HUES64 (cell line): ENCODE results near the gene CCBE1.
"Not testable (repeated sequence)": the region's sequence is repeated elsewhere in the genome, so short reads cannot be mapped to it uniquely, and the experiment has no call there.

ENCODE experiments used
- H3K27ac ChIP-seq: 2 replicates; pipeline ENCODE4 v1.7.0; 2013; ENCODE audit warnings: low read depth, low read length, inconsistent platforms
- H3K27me3 ChIP-seq: 2 replicates; pipeline ENCODE4 v1.6.1; 2013; ENCODE audit warnings: mild to moderate bottlenecking, low read length; ENCODE audit not compliant: insufficient read depth
- H3K36me3 ChIP-seq: 2 replicates; pipeline ENCODE4 v1.6.1; 2013; ENCODE audit warnings: mild to moderate bottlenecking, low read length; ENCODE audit not compliant: insufficient read depth
- H3K4me1 ChIP-seq: 2 replicates; pipeline ENCODE4 v1.6.1; 2013; ENCODE audit warnings: mild to moderate bottlenecking, low read length, moderate library complexity; ENCODE audit not compliant: insufficient read depth
- H3K4me3 ChIP-seq: 2 replicates; pipeline ENCODE4 v1.5.1; 2013; ENCODE audit warnings: mild to moderate bottlenecking, low read length, moderate library complexity
- H3K9ac ChIP-seq: 2 replicates; pipeline ENCODE4 v1.6.1; 2013; ENCODE audit warnings: mild to moderate bottlenecking, low read depth, low read length
- H3K9me3 ChIP-seq: 2 replicates; pipeline ENCODE4 v1.6.1; 2013; ENCODE audit warnings: low read depth, low read length; ENCODE audit not compliant: insufficient read depth
- WGBS: fragments of 150-250, 120-280 bp; methylation state at CpG from one replicate; pipeline ENCODE4 v1.1.7; 2013; ENCODE audit warnings: missing lambda C conversion rate; 5-methylcytosine and 5-hydroxymethylcytosine counted together

Gene CCBE1

DNA sequence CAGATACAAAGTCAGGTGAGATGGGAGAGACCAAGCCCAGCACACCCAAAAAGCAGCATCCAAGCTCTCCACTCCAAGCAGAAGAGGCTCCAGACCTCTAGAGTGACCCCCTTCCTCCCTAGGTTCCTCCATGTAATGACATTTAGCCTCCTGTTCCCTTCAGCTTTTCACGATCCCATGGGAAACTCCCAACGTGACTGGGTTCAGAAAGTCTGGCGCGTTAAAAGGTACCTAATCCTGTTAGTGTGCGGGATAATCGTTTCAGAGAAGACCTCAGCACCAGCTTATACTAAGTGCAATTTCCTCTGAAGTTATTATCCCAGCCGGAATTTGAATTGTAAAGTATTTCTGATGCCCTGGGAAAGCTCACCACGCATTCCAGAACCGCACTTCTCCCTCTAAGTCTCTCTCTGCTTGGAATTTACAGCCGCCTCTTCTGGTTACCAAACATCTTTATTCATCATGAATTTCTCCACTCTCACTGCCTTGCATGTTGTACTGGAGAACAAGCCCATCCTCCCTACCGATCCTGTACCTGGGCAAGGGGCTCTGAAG lies 46.9 kb downstream of the CCBE1 start:
- H3K9me3 ChIP-seq, result no peaks in the 10 kb centered on the region
- no peak overlapping the region for H3K4me3 ChIP-seq
- no peaks in the 10 kb centered on the region for H3K27me3 ChIP-seq
- WGBS, result 91% methylated on average over 11 of the region's 11 CpGs
- H3K27ac ChIP-seq, result no peak overlapping the region
- no peaks in the 10 kb centered on the region for H3K36me3 ChIP-seq
- no peak overlapping the region for H3K9ac ChIP-seq
- H3K4me1 ChIP-seq, result no peaks in the 10 kb centered on the region; the same call in 1 of the 2 replicates

DNA sequence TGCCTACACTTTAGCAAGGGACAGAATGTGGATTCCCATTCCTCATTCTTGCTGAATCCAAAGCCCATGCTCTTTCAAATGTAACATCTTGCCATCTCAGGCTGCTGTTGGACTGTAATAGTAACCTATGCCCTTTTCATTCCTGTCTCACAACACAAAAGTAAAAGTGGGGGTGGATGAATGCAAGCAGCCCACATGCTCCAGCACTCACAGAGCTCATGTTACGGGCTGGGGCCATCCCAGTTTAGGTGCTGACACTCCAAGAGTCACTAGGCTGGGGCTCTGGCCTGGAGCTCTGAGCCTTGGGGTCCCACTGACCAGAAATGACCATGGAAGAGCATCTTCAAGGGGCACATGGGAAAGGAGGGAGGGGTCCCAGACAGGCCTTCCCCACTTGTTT lies 47.6 kb downstream of the CCBE1 start:
- H3K9me3 ChIP-seq, result no peaks in the 10 kb centered on the region
- H3K27ac ChIP-seq, result no peak overlapping the region
- WGBS, result 86% methylated on average over 1 of the region's 1 CpG
- H3K9ac ChIP-seq, result no peak overlapping the region
- no peaks in the 10 kb centered on the region for H3K36me3 ChIP-seq
- no peaks in the 10 kb centered on the region for H3K27me3 ChIP-seq
- no peak overlapping the region for H3K4me3 ChIP-seq
- no peaks in the 10 kb centered on the region; the same call in 1 of the 2 replicates for H3K4me1 ChIP-seq

DNA sequence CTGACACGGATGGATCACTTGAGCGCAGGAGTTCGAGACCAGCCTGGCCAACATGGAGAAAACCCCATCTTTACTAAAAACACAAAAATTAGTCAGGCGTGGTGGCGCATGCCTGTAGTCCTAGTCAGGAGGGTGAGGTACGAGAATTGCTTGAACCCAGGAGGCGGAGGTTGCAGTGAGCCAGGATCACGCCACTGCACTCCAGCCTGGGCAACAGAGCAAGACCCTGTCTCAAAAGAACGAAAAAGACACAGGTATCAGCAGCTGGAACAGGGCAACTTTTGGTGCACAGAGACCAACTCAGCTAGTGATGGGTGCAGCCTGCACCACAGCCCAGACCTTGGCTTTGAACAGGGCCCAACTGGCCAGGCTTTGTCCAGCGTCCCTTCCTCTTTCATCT lies 48.8 kb downstream of the CCBE1 start:
- not testable (repeated sequence) for H3K4me3 ChIP-seq, H3K36me3 ChIP-seq, H3K9ac ChIP-seq, H3K27ac ChIP-seq, H3K27me3 ChIP-seq, H3K4me1 ChIP-seq, H3K9me3 ChIP-seq
- WGBS, result 96% methylated on average over 10 of the region's 10 CpGs

DNA sequence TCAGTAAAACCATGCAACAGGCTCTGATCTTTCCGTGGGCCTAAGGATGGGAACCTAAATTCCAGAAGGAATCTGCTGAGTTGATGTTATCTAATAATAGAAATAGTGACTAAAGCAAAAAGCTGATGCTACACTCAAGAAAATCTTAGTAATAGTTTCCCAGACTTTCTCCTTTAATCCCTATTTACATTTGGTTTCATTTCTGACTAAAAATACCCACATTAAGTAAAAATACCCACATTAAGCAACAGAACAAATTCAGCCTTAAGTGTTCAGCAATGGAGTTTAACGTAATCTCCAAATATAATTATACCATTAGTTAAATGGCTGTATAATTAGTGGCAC lies 50.3 kb downstream of the CCBE1 start:
- Histone ChIP-seq H3K4me1 (peaks cover 5% of the 10 kb centered on the region; the same call in 1 of the 2 replicates), H3K9me3 (no peaks in the 10 kb centered on the region), H3K4me3 (no peak overlapping the region), H3K27me3 (no peaks in the 10 kb centered on the region), H3K36me3 (no peaks in the 10 kb centered on the region), H3K27ac (no peak overlapping the region), H3K9ac (no peak overlapping the region)
- 89% methylated on average over 1 of the region's 2 CpGs for WGBS

DNA sequence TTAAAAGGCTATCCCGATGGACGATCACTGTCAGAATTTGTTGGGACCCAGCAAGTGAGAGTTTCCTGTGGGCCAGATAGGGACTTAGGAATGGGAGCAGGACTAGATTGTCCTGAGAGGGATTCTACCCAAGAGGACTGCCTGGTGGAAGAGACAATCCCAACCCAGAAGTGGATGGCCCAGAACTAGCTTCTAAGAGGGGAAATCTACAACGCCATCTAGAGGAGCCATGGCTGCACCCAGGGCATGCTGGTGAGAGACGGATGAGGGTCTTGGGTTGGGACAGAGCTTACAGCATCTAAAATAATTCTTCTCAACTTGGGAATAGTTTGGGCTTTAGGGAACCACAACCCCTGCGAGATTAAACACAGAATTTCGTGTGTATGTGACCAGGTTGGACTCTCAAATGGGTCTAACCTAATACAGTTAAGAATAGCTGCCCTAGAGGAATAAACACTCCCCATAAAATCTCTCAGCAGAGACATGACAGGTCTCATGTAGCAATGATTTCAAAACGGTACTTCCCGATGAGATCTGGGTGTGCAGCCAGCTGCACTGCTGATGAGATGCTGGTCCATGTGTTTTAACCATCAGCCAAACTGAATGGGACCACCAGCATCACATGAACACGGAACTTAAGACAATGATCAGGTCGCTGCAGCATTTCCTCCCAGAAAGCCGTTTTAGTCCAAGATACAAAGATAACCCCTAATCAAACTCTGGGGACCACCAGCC lies 50.8 kb downstream of the CCBE1 start:
- H3K27ac ChIP-seq, result no peak overlapping the region

DNA sequence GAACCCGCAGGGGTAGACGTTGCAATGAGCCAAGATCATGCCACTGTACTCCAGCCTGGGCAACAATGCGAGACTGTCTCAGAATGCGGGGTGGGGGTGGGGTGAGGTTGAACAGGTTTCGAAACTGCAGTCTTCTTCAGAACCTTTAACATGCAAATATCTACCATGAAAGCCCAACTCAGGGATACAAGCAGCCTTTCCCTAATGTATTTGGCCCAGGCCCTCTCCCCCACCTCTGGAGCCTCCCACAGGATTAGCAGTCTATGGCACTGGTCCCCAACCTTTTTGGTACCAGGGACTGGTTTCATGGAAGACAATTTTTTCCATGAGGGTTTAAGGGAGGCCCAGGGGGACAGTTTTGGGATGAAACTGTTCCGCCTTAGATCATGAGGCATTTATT lies 53.5 kb downstream of the CCBE1 start:
- H3K27me3 ChIP-seq, result no peaks in the 10 kb centered on the region
- H3K36me3 ChIP-seq, result no peaks in the 10 kb centered on the region
- H3K9ac ChIP-seq, result no peak overlapping the region
- no peak overlapping the region for H3K4me3 ChIP-seq
- H3K27ac ChIP-seq, result no peak overlapping the region
- WGBS, result 93% methylated on average over 6 of the region's 6 CpGs
- H3K9me3 ChIP-seq, result no peaks in the 10 kb centered on the region
- peaks cover 10% of the 10 kb centered on the region for H3K4me1 ChIP-seq

More for the DNA sequence above, 50.8 kb downstream of the CCBE1 start:
- Histone ChIP-seq H3K4me3 (no peak overlapping the region), H3K9ac (no peak overlapping the region), H3K4me1 (peaks cover 5% of the 10 kb centered on the region; the same call in 1 of the 2 replicates), H3K36me3 (no peaks in the 10 kb centered on the region), H3K27me3 (no peaks in the 10 kb centered on the region), H3K9me3 (no peaks in the 10 kb centered on the region)
- 89% methylated on average over 11 of the region's 11 CpGs for WGBS

DNA sequence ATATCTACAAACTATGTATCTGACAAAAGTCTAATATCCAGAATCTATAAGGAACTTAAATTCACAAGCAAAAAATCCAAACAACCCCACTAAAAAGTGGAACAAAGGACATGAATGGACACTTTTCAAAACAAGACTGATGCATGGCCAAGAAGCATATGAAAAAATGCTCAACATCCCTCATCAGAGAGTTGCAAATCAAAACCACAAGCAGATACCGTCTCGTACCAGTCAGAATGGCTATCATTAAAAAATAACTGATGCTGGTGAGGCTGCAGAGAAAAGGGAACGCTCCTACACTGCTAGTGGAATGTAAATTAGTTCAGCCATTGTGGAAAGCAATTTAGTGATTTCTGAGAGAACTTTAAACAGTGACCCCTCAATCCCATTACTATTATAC lies 56.5 kb downstream of the CCBE1 start:
- no peaks in the 10 kb centered on the region for H3K9me3 ChIP-seq
- no peak overlapping the region for H3K4me3 ChIP-seq
- H3K36me3 ChIP-seq, result no peaks in the 10 kb centered on the region
- H3K9ac ChIP-seq, result no peak overlapping the region
- H3K27ac ChIP-seq, result no peak overlapping the region
- no peaks in the 10 kb centered on the region for H3K27me3 ChIP-seq
- WGBS, result 94% methylated on average over 3 of the region's 3 CpGs
- H3K4me1 ChIP-seq, result peaks cover 13% of the 10 kb centered on the region

DNA sequence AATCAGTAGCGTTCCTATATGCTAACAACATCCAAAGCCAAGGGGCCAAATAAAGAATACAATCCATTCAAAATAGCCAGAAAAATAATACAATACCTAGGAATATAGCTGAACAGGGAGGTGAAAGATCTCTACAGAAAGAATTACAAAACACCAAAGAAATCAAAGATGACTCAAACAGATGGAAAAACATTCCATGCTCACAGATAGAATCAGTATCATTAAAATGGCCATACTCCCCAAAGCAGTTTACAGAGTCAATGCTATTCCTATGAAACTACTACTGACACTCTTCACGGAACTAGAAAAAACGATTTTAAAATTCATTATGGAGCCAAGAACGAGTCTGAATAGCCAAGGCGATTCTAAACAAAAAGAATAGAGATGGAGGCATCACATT lies 57.4 kb downstream of the CCBE1 start:
- Histone ChIP-seq H3K9me3 (no peaks in the 10 kb centered on the region), H3K36me3 (no peaks in the 10 kb centered on the region), H3K9ac (no peak overlapping the region), H3K27me3 (no peaks in the 10 kb centered on the region), H3K4me1 (peaks cover 17% of the 10 kb centered on the region), H3K27ac (no peak overlapping the region), H3K4me3 (no peak overlapping the region)
- WGBS, result 56% methylated on average over 4 of the region's 5 CpGs

DNA sequence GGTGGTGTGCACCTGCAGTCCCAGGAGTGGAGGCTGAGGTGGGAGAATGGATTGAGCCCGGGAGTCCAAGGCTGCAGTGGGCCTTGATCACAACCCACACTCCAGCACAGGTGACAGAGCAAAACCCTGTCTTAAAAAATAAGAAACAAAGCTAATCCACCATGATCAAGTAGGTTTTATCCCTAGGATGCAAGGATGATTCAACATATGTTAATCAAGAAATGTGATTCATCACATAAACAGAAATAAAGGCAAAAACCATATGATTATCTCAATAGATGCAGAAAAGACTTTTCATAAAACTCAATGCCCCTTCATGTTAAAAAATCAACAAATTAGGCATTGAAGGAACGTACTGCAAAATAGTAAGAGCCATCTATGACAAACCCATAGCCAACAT lies 58.1 kb downstream of the CCBE1 start:
- peaks cover 23% of the 10 kb centered on the region for H3K4me1 ChIP-seq
- 98% methylated on average over 2 of the region's 2 CpGs for WGBS
- no peaks in the 10 kb centered on the region for H3K27me3 ChIP-seq
- no peak overlapping the region for H3K9ac ChIP-seq
- H3K36me3 ChIP-seq, result no peaks in the 10 kb centered on the region
- H3K27ac ChIP-seq, result no peak overlapping the region
- H3K4me3 ChIP-seq, result no peak overlapping the region
- no peaks in the 10 kb centered on the region for H3K9me3 ChIP-seq

DNA sequence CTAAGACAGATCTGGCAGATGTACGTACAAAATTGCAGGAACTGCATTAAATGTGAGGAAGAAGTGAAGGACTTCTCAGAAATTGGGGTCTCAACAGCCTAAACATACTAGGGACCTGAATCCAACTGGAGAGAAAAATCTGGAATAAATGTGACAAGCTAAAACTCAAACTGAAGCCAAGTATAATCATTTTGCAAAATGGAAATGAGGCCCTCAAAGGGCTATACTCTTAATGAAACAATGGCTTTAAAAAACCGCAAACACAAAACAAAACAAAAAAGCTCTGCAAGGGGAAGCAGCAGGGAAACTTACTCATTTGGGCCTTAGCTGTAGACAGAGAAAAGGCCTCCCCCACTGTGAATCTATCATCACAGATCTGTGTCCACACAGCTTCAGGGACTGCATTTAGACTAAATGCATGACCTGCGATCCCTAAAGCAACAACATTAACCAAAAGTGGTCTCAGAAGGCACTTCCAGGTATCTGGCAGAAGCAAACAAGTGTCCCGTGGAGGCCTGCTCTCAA lies 63.2 kb downstream of the CCBE1 start:
- Histone ChIP-seq H3K27me3 (no peaks in the 10 kb centered on the region), H3K36me3 (no peaks in the 10 kb centered on the region), H3K27ac (no peak overlapping the region), H3K9me3 (no peaks in the 10 kb centered on the region), H3K9ac (no peak overlapping the region), H3K4me1 (peaks cover 27% of the 10 kb centered on the region), H3K4me3 (no peak overlapping the region)
- WGBS, result 64% methylated on average over 4 of the region's 4 CpGs

DNA sequence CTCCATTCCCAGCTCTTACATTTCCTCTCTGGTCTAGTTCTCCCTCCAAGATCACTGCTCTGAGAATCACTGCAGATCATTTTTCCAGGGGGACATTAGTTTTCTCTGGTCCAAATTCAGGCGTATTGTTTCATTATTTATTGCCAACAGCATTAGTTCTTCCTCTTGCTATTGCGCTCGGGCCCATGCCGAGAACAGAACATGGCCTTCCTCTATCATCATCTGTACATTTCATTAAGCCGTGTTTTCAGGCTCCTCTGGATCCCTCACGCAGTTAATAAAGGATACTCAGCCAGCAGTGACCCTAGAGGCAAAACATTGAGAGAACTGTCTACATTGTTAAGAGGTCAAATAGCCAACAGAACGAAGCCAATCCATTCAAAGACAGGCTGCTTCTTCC lies 63.9 kb downstream of the CCBE1 start:
- no peak overlapping the region for H3K27ac ChIP-seq
- H3K36me3 ChIP-seq, result no peaks in the 10 kb centered on the region
- H3K9ac ChIP-seq, result no peak overlapping the region
- 92% methylated on average over 7 of the region's 7 CpGs for WGBS
- peaks cover 27% of the 10 kb centered on the region for H3K4me1 ChIP-seq
- no peaks in the 10 kb centered on the region for H3K9me3 ChIP-seq
- no peaks in the 10 kb centered on the region for H3K27me3 ChIP-seq
- no peak overlapping the region for H3K4me3 ChIP-seq
